Coronary artery (tissue), 2 donors: ENCODE data around the gene MAPK6.

ENCODE experiments used
- DNase-seq: peaks from one replicate; pipeline ENCODE4 v3.0.0-alpha.2; 2017; ENCODE audit warnings: low spot score
- H3K27ac ChIP-seq, 2 donors: fragments of 200-600 bp; sonication (generic); one replicate each; pipeline ENCODE4 v1.5.1; 2016 to 2019
- H3K4me3 ChIP-seq: fragments of 200-600 bp; sonication (generic); 2 replicates; pipeline ENCODE4 v1.5.1; 2016; ENCODE audit warnings: mild to moderate bottlenecking, moderate library complexity
- TF ChIP-seq, protein P1 (sequence below): fragments of 200-600 bp; sonication (generic); IDR thresholded peaks from one replicate; pipeline ENCODE4 v1.5.1; 2019; ENCODE audit warnings: antibody characterized with exemption

MAPK6 gene

DNA sequence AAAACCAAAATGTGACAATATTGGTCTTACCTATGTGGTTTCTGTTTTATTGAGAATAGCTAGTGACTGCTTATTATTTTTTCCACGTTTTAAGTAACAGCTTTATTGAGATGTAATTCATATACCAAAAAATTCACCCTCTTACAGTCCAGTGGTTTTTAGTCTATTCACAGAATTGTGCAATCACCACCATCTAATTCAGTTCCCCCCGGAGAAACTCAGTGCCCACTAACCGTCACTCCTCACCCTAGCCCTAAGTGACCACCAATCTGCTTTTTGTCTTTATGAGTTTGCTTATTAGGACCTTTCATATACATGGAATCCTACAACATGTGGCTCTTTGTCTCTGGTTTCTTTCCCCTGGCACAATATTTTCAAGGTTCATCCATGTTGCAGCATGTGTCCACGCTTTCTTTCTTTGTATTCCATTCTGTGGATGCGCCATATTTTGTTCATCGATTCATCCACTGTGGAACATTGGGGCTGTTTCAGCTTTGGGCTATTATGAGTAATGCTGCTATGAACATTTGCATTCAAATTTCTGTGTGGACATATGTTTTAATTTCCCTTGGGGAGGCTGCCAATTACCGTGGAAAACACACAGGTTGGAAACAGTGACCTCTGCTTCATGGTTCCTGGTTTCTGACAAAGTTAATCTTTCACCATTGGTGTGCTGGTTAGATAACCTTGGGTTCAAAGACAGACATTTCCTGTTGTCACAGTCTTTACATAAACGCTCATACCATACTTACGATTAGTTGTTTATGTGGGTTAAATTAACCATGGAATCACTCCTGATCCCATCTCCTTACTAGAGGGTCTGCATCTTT is 96.8 kb downstream of the MAPK6 start:
- TF ChIP-seq, protein P1, sequence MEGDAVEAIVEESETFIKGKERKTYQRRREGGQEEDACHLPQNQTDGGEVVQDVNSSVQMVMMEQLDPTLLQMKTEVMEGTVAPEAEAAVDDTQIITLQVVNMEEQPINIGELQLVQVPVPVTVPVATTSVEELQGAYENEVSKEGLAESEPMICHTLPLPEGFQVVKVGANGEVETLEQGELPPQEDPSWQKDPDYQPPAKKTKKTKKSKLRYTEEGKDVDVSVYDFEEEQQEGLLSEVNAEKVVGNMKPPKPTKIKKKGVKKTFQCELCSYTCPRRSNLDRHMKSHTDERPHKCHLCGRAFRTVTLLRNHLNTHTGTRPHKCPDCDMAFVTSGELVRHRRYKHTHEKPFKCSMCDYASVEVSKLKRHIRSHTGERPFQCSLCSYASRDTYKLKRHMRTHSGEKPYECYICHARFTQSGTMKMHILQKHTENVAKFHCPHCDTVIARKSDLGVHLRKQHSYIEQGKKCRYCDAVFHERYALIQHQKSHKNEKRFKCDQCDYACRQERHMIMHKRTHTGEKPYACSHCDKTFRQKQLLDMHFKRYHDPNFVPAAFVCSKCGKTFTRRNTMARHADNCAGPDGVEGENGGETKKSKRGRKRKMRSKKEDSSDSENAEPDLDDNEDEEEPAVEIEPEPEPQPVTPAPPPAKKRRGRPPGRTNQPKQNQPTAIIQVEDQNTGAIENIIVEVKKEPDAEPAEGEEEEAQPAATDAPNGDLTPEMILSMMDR: no peak
- H3K4me3 ChIP-seq: no peak overlapping the region
- DNase-seq: no peak
- H3K27ac ChIP-seq: no peak overlapping the region
